ENCODE measurements around the gene TLE7. TPM values are rescaled to one million over a fixed set of nuclear protein-coding genes. Genes with fewer than 3 reads are reported as not detected.
A peak's percentile ranks its signal among the peaks of the same experiment; 100 is the strongest.

TLE7 gene
- total and polyA plus RNA-seq, 2 donors (not counting 1 experiment from before 2014, with no cell fraction given) = not detected

DNA sequence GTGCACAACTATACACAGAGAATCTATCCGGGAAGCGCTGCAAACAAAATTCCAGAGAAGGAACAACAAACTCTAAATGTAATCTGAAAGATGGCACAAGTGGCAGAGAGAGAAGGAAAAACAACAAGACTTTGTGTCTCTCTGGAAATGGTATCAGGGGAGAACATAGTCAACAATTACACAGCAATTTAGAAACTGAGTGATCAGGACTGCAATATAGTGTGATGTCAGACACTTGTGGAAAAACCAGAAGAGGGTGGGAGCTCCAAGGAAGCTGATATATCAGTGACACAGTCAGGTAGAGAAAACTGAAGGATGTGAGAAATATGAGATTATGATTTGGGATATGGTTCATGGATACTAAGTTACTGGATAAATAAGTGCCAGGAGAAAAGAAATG, 39.1 kb upstream of the TLE7 start:
- DNase-seq (ENCODE audit: low read depth in 2 of 2) = no peak
- TF ChIP-seq EZH2 (IDR thresholded peaks at IDR 0.05; ENCODE audit: low read length, missing control alignments) = no peak
- TF ChIP-seq, protein P1, sequence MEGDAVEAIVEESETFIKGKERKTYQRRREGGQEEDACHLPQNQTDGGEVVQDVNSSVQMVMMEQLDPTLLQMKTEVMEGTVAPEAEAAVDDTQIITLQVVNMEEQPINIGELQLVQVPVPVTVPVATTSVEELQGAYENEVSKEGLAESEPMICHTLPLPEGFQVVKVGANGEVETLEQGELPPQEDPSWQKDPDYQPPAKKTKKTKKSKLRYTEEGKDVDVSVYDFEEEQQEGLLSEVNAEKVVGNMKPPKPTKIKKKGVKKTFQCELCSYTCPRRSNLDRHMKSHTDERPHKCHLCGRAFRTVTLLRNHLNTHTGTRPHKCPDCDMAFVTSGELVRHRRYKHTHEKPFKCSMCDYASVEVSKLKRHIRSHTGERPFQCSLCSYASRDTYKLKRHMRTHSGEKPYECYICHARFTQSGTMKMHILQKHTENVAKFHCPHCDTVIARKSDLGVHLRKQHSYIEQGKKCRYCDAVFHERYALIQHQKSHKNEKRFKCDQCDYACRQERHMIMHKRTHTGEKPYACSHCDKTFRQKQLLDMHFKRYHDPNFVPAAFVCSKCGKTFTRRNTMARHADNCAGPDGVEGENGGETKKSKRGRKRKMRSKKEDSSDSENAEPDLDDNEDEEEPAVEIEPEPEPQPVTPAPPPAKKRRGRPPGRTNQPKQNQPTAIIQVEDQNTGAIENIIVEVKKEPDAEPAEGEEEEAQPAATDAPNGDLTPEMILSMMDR (conservative IDR thresholded peaks at IDR 0.05 in 1 of 2, IDR thresholded peaks at IDR 0.05 in 1 of 2; ENCODE audit: low read depth in 1 of 2, low read length in 2 of 2) = no peak
- Histone ChIP-seq H2AFZ (ENCODE audit: low read length) (no peak overlapping the region), H3K36me3 (ENCODE audit: control insufficient read depth, insufficient read depth, low read length) (peaks cover 2% of the 10 kb centered on the region), H3K79me2 (ENCODE audit: control insufficient read depth, insufficient read depth, low read length) (no peaks in the 10 kb centered on the region), H3K4me2 (ENCODE audit: extremely low read depth, insufficient read depth, low read length) (no peak overlapping the region), H3K27me3 (ENCODE audit: control insufficient read depth, insufficient read depth, low read length) (no peaks in the 10 kb centered on the region), H3K4me1 (ENCODE audit: control insufficient read depth, extremely low read depth, insufficient read depth, low read length) (no peaks in the 10 kb centered on the region), H3K27ac (ENCODE audit: insufficient read depth, low read length) (no peak overlapping the region), H3K4me3 (replicated peaks in 1 of 4; ENCODE audit: control extremely low read depth in 1 of 4, insufficient read depth in 1 of 4, low read depth in 3 of 4, low read length in 4 of 4) (no peak overlapping the region), H3K9ac (ENCODE audit: insufficient read depth, low read length) (no peak overlapping the region), H4K20me1 (ENCODE audit: control insufficient read depth, extremely low read depth, insufficient read depth, low read length) (no peaks in the 10 kb centered on the region), H3K9me3 (ENCODE audit: control insufficient read depth, insufficient read depth, low read depth, low read length) (no peaks in the 10 kb centered on the region)

DNA sequence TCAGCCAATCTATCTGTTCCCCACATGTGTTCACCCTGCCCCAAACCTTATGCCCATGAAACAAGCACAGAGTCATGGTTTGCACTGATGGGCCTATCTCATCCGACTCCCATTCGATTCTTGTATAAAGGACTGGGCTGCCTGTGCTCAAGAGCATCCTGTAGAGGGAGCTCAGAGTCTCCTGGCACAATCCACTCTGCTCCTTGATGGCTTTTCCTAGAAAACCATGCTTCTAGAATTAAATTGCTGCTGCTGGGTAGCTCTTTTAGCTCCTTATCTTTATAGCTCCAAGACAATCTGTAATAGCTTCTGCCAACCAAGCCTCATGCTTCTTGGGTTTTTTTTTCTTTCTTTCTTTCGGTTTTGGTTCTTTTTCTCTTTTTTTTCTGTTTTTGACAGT, 37.6 kb upstream of the TLE7 start:
- Histone ChIP-seq H3K9me3 (ENCODE audit: control insufficient read depth, insufficient read depth, low read depth, low read length) (no peaks in the 10 kb centered on the region), H3K9ac (ENCODE audit: insufficient read depth, low read length) (no peak overlapping the region), H3K79me2 (ENCODE audit: control insufficient read depth, insufficient read depth, low read length) (no peaks in the 10 kb centered on the region), H3K27ac (ENCODE audit: insufficient read depth, low read length) (no peak overlapping the region), H4K20me1 (ENCODE audit: control insufficient read depth, extremely low read depth, insufficient read depth, low read length) (no peaks in the 10 kb centered on the region), H2AFZ (ENCODE audit: low read length) (no peak overlapping the region), H3K4me1 (ENCODE audit: control insufficient read depth, extremely low read depth, insufficient read depth, low read length) (peaks cover 7% of the 10 kb centered on the region), H3K36me3 (ENCODE audit: control insufficient read depth, insufficient read depth, low read length) (peaks cover 2% of the 10 kb centered on the region), H3K27me3 (ENCODE audit: control insufficient read depth, insufficient read depth, low read length) (no peaks in the 10 kb centered on the region), H3K4me3 (replicated peaks in 1 of 4; ENCODE audit: control extremely low read depth in 1 of 4, insufficient read depth in 1 of 4, low read depth in 3 of 4, low read length in 4 of 4) (no peak overlapping the region), H3K4me2 (ENCODE audit: extremely low read depth, insufficient read depth, low read length) (no peak overlapping the region)
- DNase-seq (ENCODE audit: low read depth in 2 of 2) = peak in 1 of 2 donors; percentile 40
- TF ChIP-seq, protein P1 (conservative IDR thresholded peaks at IDR 0.05 in 1 of 2, IDR thresholded peaks at IDR 0.05 in 1 of 2; ENCODE audit: low read depth in 1 of 2, low read length in 2 of 2) = peak; percentile 22 to 63
- TF ChIP-seq EZH2 (IDR thresholded peaks at IDR 0.05; ENCODE audit: low read length, missing control alignments) = no peak

DNA sequence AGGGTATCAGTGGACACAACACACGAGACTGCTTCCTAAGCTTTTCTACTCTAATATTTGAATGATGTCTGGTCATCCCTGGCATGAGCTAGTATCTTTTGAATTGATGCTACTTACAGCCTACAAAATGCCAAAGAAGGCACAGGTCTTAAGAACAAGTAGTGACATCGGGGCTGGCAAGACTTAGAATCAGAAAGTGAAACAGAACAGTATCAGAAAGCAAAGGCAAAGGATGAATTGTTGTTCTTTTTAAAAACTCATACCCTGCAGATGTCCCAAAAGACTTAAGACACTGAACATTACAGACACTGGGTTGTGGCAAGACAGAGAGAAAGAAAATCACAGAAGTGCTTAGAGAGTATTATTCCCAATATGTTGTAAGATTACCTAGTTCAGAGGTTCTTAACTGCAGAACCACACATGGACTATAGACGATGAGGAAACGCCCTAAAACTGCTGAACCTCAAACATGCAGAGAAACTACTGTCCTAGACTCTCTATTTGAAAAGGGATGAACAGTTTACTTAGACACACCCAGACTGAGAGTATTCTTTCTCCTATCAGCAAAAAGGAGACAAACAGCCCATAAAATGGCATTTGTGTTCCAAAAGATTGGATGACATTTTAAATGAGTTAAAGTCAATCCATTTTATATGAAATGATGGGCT, 34.7 kb upstream of the TLE7 start:
- H3K27ac ChIP-seq (ENCODE audit: insufficient read depth, low read length) = no peak overlapping the region
- no peak overlapping the region for H3K9ac ChIP-seq (ENCODE audit: insufficient read depth, low read length)
- TF ChIP-seq EZH2 (IDR thresholded peaks at IDR 0.05; ENCODE audit: low read length, missing control alignments) = no peak
- TF ChIP-seq, protein P1 (conservative IDR thresholded peaks at IDR 0.05 in 1 of 2, IDR thresholded peaks at IDR 0.05 in 1 of 2; ENCODE audit: low read depth in 1 of 2, low read length in 2 of 2) = no peak
- H3K27me3 ChIP-seq (ENCODE audit: control insufficient read depth, insufficient read depth, low read length) = no peaks in the 10 kb centered on the region
- no peak overlapping the region for H3K4me2 ChIP-seq (ENCODE audit: extremely low read depth, insufficient read depth, low read length)
- H3K9me3 ChIP-seq (ENCODE audit: control insufficient read depth, insufficient read depth, low read depth, low read length) = no peaks in the 10 kb centered on the region
- H3K4me1 ChIP-seq (ENCODE audit: control insufficient read depth, extremely low read depth, insufficient read depth, low read length) = peaks cover 8% of the 10 kb centered on the region
- no peak overlapping the region for H3K4me3 ChIP-seq (replicated peaks in 1 of 4; ENCODE audit: control extremely low read depth in 1 of 4, insufficient read depth in 1 of 4, low read depth in 3 of 4, low read length in 4 of 4)
- H3K79me2 ChIP-seq (ENCODE audit: control insufficient read depth, insufficient read depth, low read length) = no peaks in the 10 kb centered on the region
- H2AFZ ChIP-seq (ENCODE audit: low read length) = no peak overlapping the region
- no peaks in the 10 kb centered on the region for H4K20me1 ChIP-seq (ENCODE audit: control insufficient read depth, extremely low read depth, insufficient read depth, low read length)
- no peak for DNase-seq (ENCODE audit: low read depth in 2 of 2)
- H3K36me3 ChIP-seq (ENCODE audit: control insufficient read depth, insufficient read depth, low read length) = peaks cover 2% of the 10 kb centered on the region
